ENCODE measurements around the gene KCNK16.

KCNK16 gene

DNA sequence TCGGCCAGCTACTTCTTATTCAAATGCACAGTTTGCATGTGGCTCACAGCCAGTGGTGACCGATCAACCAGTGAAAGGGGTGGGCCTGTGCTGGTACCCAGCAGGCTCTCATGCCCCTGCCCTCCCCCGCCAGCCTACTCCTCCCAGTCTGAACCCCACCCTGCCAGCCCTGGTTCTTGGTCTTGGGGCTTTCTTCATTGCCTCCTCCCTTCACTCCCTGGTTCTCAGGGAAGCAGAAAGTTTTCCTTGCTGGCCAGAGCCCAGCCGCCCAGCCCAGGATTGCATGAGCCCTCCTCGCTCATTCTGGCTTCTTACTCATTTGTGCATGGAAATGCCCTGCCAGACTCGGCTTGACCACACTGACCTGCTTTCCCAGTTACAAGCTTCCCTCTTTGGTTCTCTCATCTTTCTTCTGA lies 49.1 kb downstream of the KCNK16 start:
- no peak for DNase-seq

DNA sequence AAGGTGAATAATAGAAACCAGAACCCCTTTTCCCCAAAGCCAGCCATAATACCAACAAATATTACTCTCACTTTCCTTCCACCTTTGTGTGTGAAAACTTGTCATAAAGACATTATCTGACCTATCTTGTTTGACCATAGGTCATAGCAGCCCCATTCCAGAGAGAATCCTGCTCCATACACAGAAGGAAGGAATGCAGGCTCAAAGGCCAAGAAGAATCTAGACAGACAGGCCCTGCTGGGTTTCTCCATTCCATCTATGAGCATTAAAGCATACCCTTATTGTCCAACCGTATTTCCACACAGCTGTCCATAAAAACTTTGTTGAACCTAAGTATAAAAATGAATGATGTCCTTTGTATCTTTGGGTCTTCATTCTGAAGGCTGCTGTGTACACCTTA lies 52.5 kb downstream of the KCNK16 start:
- no peak for DNase-seq

DNA sequence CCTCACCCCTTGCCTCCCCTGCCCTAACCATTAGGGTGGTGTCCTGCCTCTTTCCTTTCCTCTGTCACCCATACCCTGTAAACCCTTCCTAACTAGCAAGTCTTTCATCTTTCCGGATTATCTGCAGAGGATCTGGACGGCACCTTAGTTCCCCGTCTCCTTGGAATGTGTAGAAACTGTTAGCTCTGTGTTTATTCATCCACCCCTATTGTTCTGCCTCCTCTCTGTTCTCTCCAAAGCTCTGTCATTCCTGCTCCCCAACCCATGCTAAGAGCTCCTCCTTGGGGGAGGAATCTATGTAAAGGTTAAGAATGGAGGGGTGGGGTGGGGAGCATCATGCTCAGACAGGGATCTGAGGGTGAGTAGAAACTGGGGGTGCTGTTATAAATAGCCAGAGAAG lies 53.8 kb downstream of the KCNK16 start:
- no peak for DNase-seq

GRCh38 chr6:39268171-39268570 lies 54.3 kb downstream of the KCNK16 start:
- no peak for DNase-seq

DNA sequence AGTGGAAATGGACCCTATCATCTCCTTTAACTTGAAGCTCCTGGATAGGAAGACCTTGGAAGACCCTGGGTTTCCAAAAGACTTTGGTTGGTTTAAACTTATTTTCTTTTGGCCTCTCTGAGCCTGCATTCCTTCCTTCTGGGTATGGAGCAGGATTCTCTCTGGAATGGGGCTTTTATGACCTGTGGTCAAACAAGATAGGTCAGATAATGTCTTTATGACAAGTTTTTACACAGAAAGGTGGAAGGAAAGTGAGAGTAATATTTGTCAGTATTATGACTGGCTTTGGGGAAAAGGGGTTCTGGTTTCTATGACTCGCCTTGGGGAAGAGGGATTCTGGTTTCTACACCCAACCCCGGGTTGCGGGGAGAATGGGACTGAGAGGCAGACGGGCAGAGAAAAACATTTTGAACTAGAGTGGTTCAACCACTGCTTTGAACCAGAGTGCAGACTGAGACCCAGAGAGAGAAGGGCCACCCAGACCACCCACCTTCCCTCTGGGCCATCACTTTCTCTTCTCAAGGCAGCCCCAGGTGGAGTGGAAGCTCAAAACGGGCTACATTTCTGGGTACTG lies 55.6 kb downstream of the KCNK16 start:
- no peak for DNase-seq

- DNase-seq, result no peak
These were observed 56.1 kb downstream of the KCNK16 start for GRCh38 chr6:39266375-39266774.
